Fibroblast of lung (primary cell): ENCODE results near the gene SMOC2. TPM values are rescaled to one million over a fixed set of nuclear protein-coding genes. Genes with fewer than 3 reads are reported as not detected.

Experiments used
- DNase-seq, 2 donors: peaks; one replicate each; pipeline versions ENCODE4 v3.0.0 to v3.0.0-alpha.2; 2010; ENCODE audit warnings: low read depth in 2 of 2
- H2AFZ ChIP-seq: 2 replicates; pipeline ENCODE4 v1.5.1; 2012; ENCODE audit warnings: low read length, control low read depth, inconsistent platforms
- H3K27ac ChIP-seq: 2 replicates; pipeline ENCODE4 v1.5.1; 2011; ENCODE audit warnings: low read length, control low read depth; ENCODE audit not compliant: insufficient read depth
- H3K27me3 ChIP-seq: 2 replicates; pipeline ENCODE4 v1.5.1; 2011; ENCODE audit warnings: mild to moderate bottlenecking, low read length; ENCODE audit not compliant: control insufficient read depth, insufficient read depth
- H3K36me3 ChIP-seq: 2 replicates; pipeline ENCODE4 v1.5.1; 2011; ENCODE audit warnings: low read length; ENCODE audit not compliant: control insufficient read depth, insufficient read depth
- H3K4me1 ChIP-seq: 2 replicates; pipeline ENCODE4 v1.5.1; 2011; ENCODE audit warnings: low read length; ENCODE audit not compliant: control insufficient read depth, insufficient read depth; ENCODE audit errors: extremely low read depth
- H3K4me2 ChIP-seq: 2 replicates; pipeline ENCODE4 v1.5.1; 2011; ENCODE audit warnings: low read length, control low read depth; ENCODE audit not compliant: insufficient read depth; ENCODE audit errors: extremely low read depth
- H3K4me3 ChIP-seq, 4 experiments: fragments of 200-600 bp in 1 of 4; sonication (generic) in 1 of 4; replicated peaks in 1 of 4; 2 replicates each; pipeline ENCODE4 v1.5.1; 2011 to 2016; ENCODE audit warnings: low read length in 4 of 4, low read depth in 3 of 4, mild to moderate bottlenecking in 3 of 4, control low read depth in 2 of 4, inconsistent platforms in 1 of 4, mixed read lengths in 1 of 4; ENCODE audit not compliant: insufficient read depth in 1 of 4; ENCODE audit errors: control extremely low read depth in 1 of 4
- H3K79me2 ChIP-seq: 2 replicates; pipeline ENCODE4 v1.5.1; 2012; ENCODE audit warnings: mild to moderate bottlenecking, low read length, inconsistent platforms; ENCODE audit not compliant: control insufficient read depth, insufficient read depth
- H3K9ac ChIP-seq: 2 replicates; pipeline ENCODE4 v1.5.1; 2011; ENCODE audit warnings: mild to moderate bottlenecking, low read length, control low read depth; ENCODE audit not compliant: insufficient read depth
- H3K9me3 ChIP-seq: 2 replicates; pipeline ENCODE4 v1.5.1; 2012; ENCODE audit warnings: low read depth, low read length; ENCODE audit not compliant: control insufficient read depth, insufficient read depth
- H4K20me1 ChIP-seq: 2 replicates; pipeline ENCODE4 v1.5.1; 2011; ENCODE audit warnings: low read length; ENCODE audit not compliant: control insufficient read depth, insufficient read depth; ENCODE audit errors: extremely low read depth
- CTCF ChIP-seq, 2 donors: IDR thresholded peaks in 1 of 2; conservative IDR thresholded peaks in 1 of 2; 1 replicate in 1 of 2; 2 replicates in 1 of 2; pipeline ENCODE4 v1.5.1; 2011 to 2012; ENCODE audit warnings: low read length in 2 of 2, control low read depth in 1 of 2, inconsistent platforms in 1 of 2, low read depth in 1 of 2, mild to moderate bottlenecking in 1 of 2
- EZH2 ChIP-seq: IDR thresholded peaks from 2 replicates; pipeline ENCODE4 v1.5.1; 2012; ENCODE audit warnings: low read length, control low read depth, mild to moderate bottlenecking; ENCODE audit errors: missing control alignments
- polyA plus RNA-seq, 2 donors: library from polyadenylated mRNA; depleted of rRNA in 1 of 2; stranded (reverse) in 1 of 2; unstranded in 1 of 2; fragments of >200 nt; gene quantifications; 2 replicates each; pipeline ENCODE4 v1.2.1, GENCODE V29; 2011 to 2012; ENCODE audit warnings: missing spikeins in 1 of 2
- total RNA-seq: library from RNA; depleted of rRNA; stranded (reverse); fragments of >200 nt; gene quantifications from 2 replicates; pipeline ENCODE4 v1.2.1, GENCODE V29; 2014

SMOC2 gene
- total and polyA plus RNA-seq, 2 donors (not counting 1 experiment from before 2014, with no cell fraction given): not detected

GRCh38 chr6:168418711-168419121 is 22.3 kb upstream of the SMOC2 start:
- Histone ChIP-seq H3K9me3 (no peaks in the 10 kb centered on the region), H3K4me1 (no peaks in the 10 kb centered on the region), H3K4me2 (no peak overlapping the region), H4K20me1 (no peaks in the 10 kb centered on the region), H3K9ac (no peak overlapping the region), H3K36me3 (no peaks in the 10 kb centered on the region), H3K27me3 (no peaks in the 10 kb centered on the region), H3K27ac (no peak overlapping the region), H3K4me3 (no peak overlapping the region), H3K79me2 (no peaks in the 10 kb centered on the region), H2AFZ (no peak overlapping the region)
- no peak for TF ChIP-seq CTCF (conservative IDR thresholded peaks at IDR 0.05 in 1 of 2, IDR thresholded peaks at IDR 0.05 in 1 of 2; ENCODE audit: low read depth in 1 of 2, low read length in 2 of 2)
- TF ChIP-seq EZH2: no peak
- DNase-seq: no peak

- no peaks in the 10 kb centered on the region for H4K20me1 ChIP-seq
- H3K4me2 ChIP-seq: no peak overlapping the region
- no peaks in the 10 kb centered on the region for H3K79me2 ChIP-seq
- TF ChIP-seq EZH2 (no peak), CTCF (conservative IDR thresholded peaks at IDR 0.05 in 1 of 2, IDR thresholded peaks at IDR 0.05 in 1 of 2; ENCODE audit: low read depth in 1 of 2, low read length in 2 of 2) (no peak)
- no peaks in the 10 kb centered on the region for H3K36me3 ChIP-seq
- no peak overlapping the region for H3K9ac ChIP-seq
- DNase-seq: no peak
- no peak overlapping the region for H3K27ac ChIP-seq
- no peaks in the 10 kb centered on the region for H3K4me1 ChIP-seq
- no peaks in the 10 kb centered on the region for H3K9me3 ChIP-seq
- H2AFZ ChIP-seq: no peak overlapping the region
- no peak overlapping the region for H3K4me3 ChIP-seq
- H3K27me3 ChIP-seq: no peaks in the 10 kb centered on the region
These were observed 21.4 kb upstream of the SMOC2 start for GRCh38 chr6:168419569-168419968.

GRCh38 chr6:168420084-168420483 is 20.9 kb upstream of the SMOC2 start:
- H3K4me3 ChIP-seq: no peak overlapping the region
- H3K79me2 ChIP-seq: no peaks in the 10 kb centered on the region
- H4K20me1 ChIP-seq: no peaks in the 10 kb centered on the region
- no peaks in the 10 kb centered on the region for H3K36me3 ChIP-seq
- H3K9me3 ChIP-seq: no peaks in the 10 kb centered on the region
- no peak overlapping the region for H3K4me2 ChIP-seq
- H2AFZ ChIP-seq: no peak overlapping the region
- H3K27ac ChIP-seq: no peak overlapping the region
- DNase-seq: no peak
- no peaks in the 10 kb centered on the region for H3K4me1 ChIP-seq
- H3K27me3 ChIP-seq: no peaks in the 10 kb centered on the region
- H3K9ac ChIP-seq: no peak overlapping the region
- TF ChIP-seq CTCF (conservative IDR thresholded peaks at IDR 0.05 in 1 of 2, IDR thresholded peaks at IDR 0.05 in 1 of 2; ENCODE audit: low read depth in 1 of 2, low read length in 2 of 2): no peak
- TF ChIP-seq EZH2: no peak
